HEK293 (cell line): ENCODE data around the gene RAD51AP1.

Experiments used
- CTCF ChIA-PET: fragments of 350-600 bp; formaldehyde crosslinking; extraction: SDS; loops from one replicate; lab custom pipeline; 2021; ENCODE audit warnings: antibody characterized with exemption; lab: Yijun Ruan, JAX
- POLR2A ChIA-PET: fragments of 300-600 bp; formaldehyde crosslinking; extraction: SDS; loops from one replicate; lab custom pipeline; 2020; ENCODE audit warnings: antibody characterized with exemption, inconsistent platforms; lab: Yijun Ruan, JAX
- H3K27ac ChIP-seq: fragments of 200-500 bp; sonication (Bioruptor generic); 2 replicates; pipeline ENCODE4 v1.5.1; 2014; ENCODE audit warnings: low read depth, low read length, control low read depth, inconsistent platforms; ENCODE audit errors: extremely low read depth
- H3K36me3 ChIP-seq, 2 experiments: fragments of 200-500 bp in 1 of 2; sonication (Bioruptor generic) in 1 of 2; 1 replicate in 1 of 2; 2 replicates in 1 of 2; pipeline ENCODE4 v1.5.1; 2014 to 2017; ENCODE audit warnings: inconsistent platforms in 2 of 2, low read length in 2 of 2; ENCODE audit not compliant: control insufficient read depth in 2 of 2, insufficient read depth in 1 of 2
- H3K4me1 ChIP-seq: fragments of 200-500 bp; sonication (Bioruptor generic); 2 replicates; pipeline ENCODE4 v1.5.1; 2014; ENCODE audit warnings: mild to moderate bottlenecking, low read length, inconsistent platforms; ENCODE audit not compliant: control insufficient read depth, insufficient read depth
- H3K4me3 ChIP-seq: 2 replicates; pipeline ENCODE4 v1.5.1; 2011; ENCODE audit warnings: low read depth, mild to moderate bottlenecking, control low read depth, low read length, moderate library complexity
- H3K9me3 ChIP-seq: fragments of 200-500 bp; sonication (Bioruptor generic); 2 replicates; pipeline ENCODE4 v1.5.1; 2014; ENCODE audit warnings: low read depth, low read length, inconsistent platforms; ENCODE audit not compliant: control insufficient read depth, insufficient read depth
- HOXA7 ChIP-seq: sonication (generic); formaldehyde crosslinking; IDR thresholded peaks from 2 replicates; pipeline ENCODE4 v1.8.1; 2022; ENCODE audit warnings: missing genetic modification reagents, borderline replicate concordance
- KLF9 ChIP-seq: fragments of 450-650 bp; formaldehyde crosslinking; IDR thresholded peaks from 2 replicates; pipeline ENCODE4 v1.5.1; 2016; ENCODE audit warnings: missing biosample characterization, missing genetic modification characterization, low read depth
- MEIS1 ChIP-seq: sonication (generic); formaldehyde crosslinking; IDR thresholded peaks from 2 replicates; pipeline ENCODE4 v1.8.1; 2022; ENCODE audit warnings: missing genetic modification reagents, mild to moderate bottlenecking, borderline replicate concordance
- OVOL3 ChIP-seq: fragments of 450-650 bp; formaldehyde crosslinking; IDR thresholded peaks from 2 replicates; pipeline ENCODE4 v1.5.1; 2016; ENCODE audit warnings: missing biosample characterization, missing genetic modification characterization
- PRDM1 ChIP-seq: fragments of 450-650 bp; formaldehyde crosslinking; IDR thresholded peaks from 2 replicates; pipeline ENCODE4; 2016; ENCODE audit warnings: missing biosample characterization, missing genetic modification characterization
- PRDM2 ChIP-seq: fragments of 450-650 bp; formaldehyde crosslinking; IDR thresholded peaks from 2 replicates; pipeline ENCODE4 v1.5.1; 2016; ENCODE audit warnings: missing biosample characterization, missing genetic modification characterization, borderline replicate concordance
- SCRT1 ChIP-seq: fragments of 450-650 bp; formaldehyde crosslinking; IDR thresholded peaks from 2 replicates; pipeline ENCODE4 v1.5.1; 2016; ENCODE audit warnings: missing biosample characterization, missing genetic modification characterization, borderline replicate concordance
- SP3 ChIP-seq: fragments of 450-650 bp; formaldehyde crosslinking; IDR thresholded peaks from 2 replicates; pipeline ENCODE4 v1.5.1; 2016; ENCODE audit warnings: missing biosample characterization, missing genetic modification characterization
- TCF7L2 ChIP-seq: IDR thresholded peaks from 2 replicates; pipeline ENCODE4 v1.6.1; 2011; ENCODE audit warnings: low read depth, mild to moderate bottlenecking, inconsistent platforms, low read length, moderate library complexity, borderline replicate concordance
- ZBTB17 ChIP-seq: fragments of 450-650 bp; formaldehyde crosslinking; IDR thresholded peaks from 2 replicates; pipeline ENCODE4 v1.5.1; 2016; ENCODE audit warnings: missing biosample characterization, missing genetic modification characterization
- ZBTB44 ChIP-seq: fragments of 450-650 bp; IDR thresholded peaks from 2 replicates; pipeline ENCODE4 v1.5.1; 2018; ENCODE audit warnings: missing biosample characterization, mild to moderate bottlenecking, missing genetic modification characterization
- ZBTB8A ChIP-seq: fragments of 450-650 bp; formaldehyde crosslinking; IDR thresholded peaks from 2 replicates; pipeline ENCODE4 v1.5.1; 2016; ENCODE audit warnings: missing biosample characterization, missing genetic modification characterization
- ZIC2 ChIP-seq: fragments of 450-650 bp; formaldehyde crosslinking; IDR thresholded peaks from 2 replicates; pipeline ENCODE4 v1.5.1; 2016; ENCODE audit warnings: missing biosample characterization, missing genetic modification characterization
- ZNF266 ChIP-seq: fragments of 450-650 bp; formaldehyde crosslinking; IDR thresholded peaks from 2 replicates; pipeline ENCODE4 v1.5.1; 2016; ENCODE audit warnings: missing biosample characterization, missing genetic modification characterization, low read depth
- ZNF354C ChIP-seq: fragments of 450-650 bp; formaldehyde crosslinking; IDR thresholded peaks from 2 replicates; pipeline ENCODE4 v1.5.1; 2016; ENCODE audit warnings: missing biosample characterization, missing genetic modification characterization, low read depth, borderline replicate concordance
- ZNF423 ChIP-seq: fragments of 450-650 bp; formaldehyde crosslinking; IDR thresholded peaks from 2 replicates; pipeline ENCODE4 v1.5.1; 2016; ENCODE audit warnings: missing biosample characterization, missing genetic modification characterization
- ZNF510 ChIP-seq: fragments of 450-650 bp; formaldehyde crosslinking; IDR thresholded peaks from 2 replicates; pipeline ENCODE4 v1.5.1; 2018; ENCODE audit warnings: mild to moderate bottlenecking, missing genetic modification characterization, missing biosample characterization; ENCODE audit not compliant: insufficient replicate concordance
- ZNF677 ChIP-seq: fragments of 450-650 bp; IDR thresholded peaks from 2 replicates; pipeline ENCODE4 v1.5.0; 2018; ENCODE audit warnings: missing biosample characterization, mild to moderate bottlenecking, missing genetic modification characterization, moderate library complexity
- ZNF747 ChIP-seq: fragments of 450-650 bp; formaldehyde crosslinking; IDR thresholded peaks from 2 replicates; pipeline ENCODE4 v1.5.1; 2016; ENCODE audit warnings: missing biosample characterization, missing genetic modification characterization
- ZNF777 ChIP-seq: fragments of 450-650 bp; formaldehyde crosslinking; IDR thresholded peaks from 2 replicates; pipeline ENCODE4 v1.5.1; 2017; ENCODE audit warnings: missing biosample characterization, missing genetic modification characterization, borderline replicate concordance
- ZSCAN30 ChIP-seq: fragments of 450-650 bp; IDR thresholded peaks from 2 replicates; pipeline ENCODE4 v1.5.1; 2018; ENCODE audit warnings: missing biosample characterization, mild to moderate bottlenecking, missing genetic modification characterization, moderate library complexity
- TF ChIP-seq, protein P1 (sequence below): fragments of 450-650 bp; formaldehyde crosslinking; conservative IDR thresholded peaks from 2 replicates; pipeline ENCODE4 v1.5.1; 2016; ENCODE audit warnings: low read depth, missing biosample characterization, missing genetic modification characterization
- TF ChIP-seq, protein P2 (sequence below): fragments of 450-650 bp; formaldehyde crosslinking; IDR thresholded peaks from 2 replicates; pipeline ENCODE4 v1.5.1; 2017; ENCODE audit warnings: missing biosample characterization, missing genetic modification characterization

Gene RAD51AP1

GRCh38 chr12:4584896-4585295 lies 46.2 kb downstream of the RAD51AP1 start:
- no peak overlapping the region for H3K27ac ChIP-seq
- CTCF ChIA-PET = interaction anchor here (1.1 kb wide), 1 partner anchor 20 kb away, joined by 4 read pairs; no protein-coding TSS in a partner anchor
- POLR2A ChIA-PET = no interaction called here
- no peak overlapping the region for H3K4me3 ChIP-seq
- no peaks in the 10 kb centered on the region for H3K36me3 ChIP-seq
- H3K9me3 ChIP-seq = no peaks in the 10 kb centered on the region
- TF ChIP-seq ZBTB17 (tag by site-specific recombination) (no peak), PRDM2 (tag by site-specific recombination) (no peak), ZNF747 (no peak), ZIC2 (tag by site-specific recombination) (no peak), MEIS1 (CRISPR knock-in tag) (no peak), ZNF777 (tag by site-specific recombination) (no peak), SP3 (tag by site-specific recombination) (no peak), HOXA7 (CRISPR knock-in tag) (no peak), SCRT1 (no peak), ZNF266 (no peak)
- TF ChIP-seq, protein P1, sequence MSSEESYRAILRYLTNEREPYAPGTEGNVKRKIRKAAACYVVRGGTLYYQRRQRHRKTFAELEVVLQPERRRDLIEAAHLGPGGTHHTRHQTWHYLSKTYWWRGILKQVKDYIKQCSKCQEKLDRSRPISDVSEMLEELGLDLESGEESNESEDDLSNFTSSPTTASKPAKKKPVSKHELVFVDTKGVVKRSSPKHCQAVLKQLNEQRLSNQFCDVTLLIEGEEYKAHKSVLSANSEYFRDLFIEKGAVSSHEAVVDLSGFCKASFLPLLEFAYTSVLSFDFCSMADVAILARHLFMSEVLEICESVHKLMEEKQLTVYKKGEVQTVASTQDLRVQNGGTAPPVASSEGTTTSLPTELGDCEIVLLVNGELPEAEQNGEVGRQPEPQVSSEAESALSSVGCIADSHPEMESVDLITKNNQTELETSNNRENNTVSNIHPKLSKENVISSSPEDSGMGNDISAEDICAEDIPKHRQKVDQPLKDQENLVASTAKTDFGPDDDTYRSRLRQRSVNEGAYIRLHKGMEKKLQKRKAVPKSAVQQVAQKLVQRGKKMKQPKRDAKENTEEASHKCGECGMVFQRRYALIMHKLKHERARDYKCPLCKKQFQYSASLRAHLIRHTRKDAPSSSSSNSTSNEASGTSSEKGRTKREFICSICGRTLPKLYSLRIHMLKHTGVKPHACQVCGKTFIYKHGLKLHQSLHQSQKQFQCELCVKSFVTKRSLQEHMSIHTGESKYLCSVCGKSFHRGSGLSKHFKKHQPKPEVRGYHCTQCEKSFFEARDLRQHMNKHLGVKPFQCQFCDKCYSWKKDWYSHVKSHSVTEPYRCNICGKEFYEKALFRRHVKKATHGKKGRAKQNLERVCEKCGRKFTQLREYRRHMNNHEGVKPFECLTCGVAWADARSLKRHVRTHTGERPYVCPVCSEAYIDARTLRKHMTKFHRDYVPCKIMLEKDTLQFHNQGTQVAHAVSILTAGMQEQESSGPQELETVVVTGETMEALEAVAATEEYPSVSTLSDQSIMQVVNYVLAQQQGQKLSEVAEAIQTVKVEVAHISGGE (tag by site-specific recombination) = no peak
- TF ChIP-seq, protein P2, sequence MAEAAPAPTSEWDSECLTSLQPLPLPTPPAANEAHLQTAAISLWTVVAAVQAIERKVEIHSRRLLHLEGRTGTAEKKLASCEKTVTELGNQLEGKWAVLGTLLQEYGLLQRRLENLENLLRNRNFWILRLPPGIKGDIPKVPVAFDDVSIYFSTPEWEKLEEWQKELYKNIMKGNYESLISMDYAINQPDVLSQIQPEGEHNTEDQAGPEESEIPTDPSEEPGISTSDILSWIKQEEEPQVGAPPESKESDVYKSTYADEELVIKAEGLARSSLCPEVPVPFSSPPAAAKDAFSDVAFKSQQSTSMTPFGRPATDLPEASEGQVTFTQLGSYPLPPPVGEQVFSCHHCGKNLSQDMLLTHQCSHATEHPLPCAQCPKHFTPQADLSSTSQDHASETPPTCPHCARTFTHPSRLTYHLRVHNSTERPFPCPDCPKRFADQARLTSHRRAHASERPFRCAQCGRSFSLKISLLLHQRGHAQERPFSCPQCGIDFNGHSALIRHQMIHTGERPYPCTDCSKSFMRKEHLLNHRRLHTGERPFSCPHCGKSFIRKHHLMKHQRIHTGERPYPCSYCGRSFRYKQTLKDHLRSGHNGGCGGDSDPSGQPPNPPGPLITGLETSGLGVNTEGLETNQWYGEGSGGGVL = no peak
- H3K4me1 ChIP-seq = no peaks in the 10 kb centered on the region

GRCh38 chr12:4586500-4586899 lies 47.8 kb downstream of the RAD51AP1 start:
- no peaks in the 10 kb centered on the region for H3K9me3 ChIP-seq
- CTCF ChIA-PET = no interaction called here
- POLR2A ChIA-PET = no interaction called here
- no peak for TF ChIP-seq PRDM1
- no peak for TF ChIP-seq TCF7L2
- TF ChIP-seq ZNF677 = no peak
- no peak for TF ChIP-seq ZNF423
- no peak for TF ChIP-seq SCRT1
- TF ChIP-seq ZNF777 (tag by site-specific recombination) = no peak
- no peak for TF ChIP-seq ZSCAN30 (tag by site-specific recombination)
- no peak for TF ChIP-seq ZIC2 (tag by site-specific recombination)
- no peak for TF ChIP-seq ZNF354C
- TF ChIP-seq ZBTB8A (tag by site-specific recombination) = no peak
- no peak for TF ChIP-seq KLF9
- no peak for TF ChIP-seq ZNF510 (tag by site-specific recombination)
- no peak for TF ChIP-seq OVOL3 (tag by site-specific recombination)
- TF ChIP-seq ZBTB44 (tag by site-specific recombination) = no peak

More at GRCh38 chr12:4586500-4586899, 47.8 kb downstream of the RAD51AP1 start:
- H3K36me3 ChIP-seq = no peaks in the 10 kb centered on the region
- H3K4me1 ChIP-seq = no peaks in the 10 kb centered on the region
- no peak overlapping the region for H3K4me3 ChIP-seq
- H3K27ac ChIP-seq = no peak overlapping the region
